GOT3 (cell line): ENCODE results near the gene PSME3.

Source experiments
- DNase-seq: peaks from one replicate; lab custom pipeline; 2025; ENCODE audit warnings: mixed read lengths; lab: John Stamatoyannopoulos, UW

PSME3 gene, protein sequence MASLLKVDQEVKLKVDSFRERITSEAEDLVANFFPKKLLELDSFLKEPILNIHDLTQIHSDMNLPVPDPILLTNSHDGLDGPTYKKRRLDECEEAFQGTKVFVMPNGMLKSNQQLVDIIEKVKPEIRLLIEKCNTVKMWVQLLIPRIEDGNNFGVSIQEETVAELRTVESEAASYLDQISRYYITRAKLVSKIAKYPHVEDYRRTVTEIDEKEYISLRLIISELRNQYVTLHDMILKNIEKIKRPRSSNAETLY

DNA sequence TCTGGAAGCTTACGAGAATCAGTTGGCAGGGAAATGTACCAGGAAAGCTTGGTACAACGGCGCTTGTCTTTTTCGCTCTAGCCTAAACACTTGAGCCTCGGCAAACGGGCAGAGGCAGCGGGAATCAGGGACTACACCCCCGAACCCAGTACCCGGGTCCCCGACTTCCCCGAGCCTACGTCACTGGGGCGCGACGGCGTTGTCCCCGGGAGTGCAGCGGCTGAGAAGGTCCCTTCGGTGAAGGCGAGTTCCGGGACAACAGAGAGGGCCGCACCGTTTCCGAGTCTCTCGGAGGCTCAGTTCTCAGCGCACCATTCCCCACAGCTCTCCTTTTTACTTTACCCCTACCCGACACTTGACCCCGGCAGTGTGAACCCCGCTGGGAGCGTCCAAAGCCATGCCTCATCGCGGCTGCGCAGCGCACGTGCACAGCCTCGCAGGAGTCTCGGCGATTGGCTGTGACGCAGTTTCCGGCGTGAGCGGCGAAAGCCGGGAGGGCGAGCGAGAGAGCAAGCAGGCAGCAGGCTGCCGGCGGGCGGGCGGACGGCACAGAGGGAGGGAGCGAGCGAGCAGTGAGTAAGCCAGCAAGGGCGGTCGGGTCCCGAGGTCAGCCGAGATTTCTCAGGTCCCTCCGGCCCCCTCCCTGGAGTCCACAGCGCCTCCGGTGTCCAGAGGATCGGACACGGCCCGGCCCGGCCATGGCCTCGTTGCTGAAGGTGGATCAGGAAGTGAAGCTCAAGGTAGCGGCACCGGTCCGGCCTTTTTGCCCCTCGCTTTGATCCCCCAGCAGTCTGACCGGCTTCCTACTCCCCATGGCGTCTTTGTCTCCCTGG, at the start of gene PSME3:
TSS of gene PSME3 (plus strand) at position 464 of the 833 bp plus-strand sequence. CDS start at position 699, 235 bp downstream.
- DNase-seq = peak; percentile 66

DNA sequence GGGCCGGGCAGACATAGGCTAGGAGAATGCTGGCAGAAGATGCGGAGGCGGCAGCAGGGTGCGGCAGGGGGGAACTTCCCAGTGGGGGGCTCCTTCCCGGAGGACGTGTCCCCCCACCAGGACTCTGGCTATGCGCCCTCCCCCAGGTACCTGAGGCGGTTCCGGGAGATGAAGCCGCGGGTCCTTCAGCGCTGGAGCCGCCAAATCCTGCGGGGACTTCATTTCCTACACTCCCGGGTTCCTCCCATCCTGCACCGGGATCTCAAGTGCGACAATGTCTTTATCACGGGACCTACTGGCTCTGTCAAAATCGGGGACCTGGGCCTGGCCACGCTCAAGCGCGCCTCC, 49.4 kb upstream of the PSME3 start:
- DNase-seq = no peak

DNA sequence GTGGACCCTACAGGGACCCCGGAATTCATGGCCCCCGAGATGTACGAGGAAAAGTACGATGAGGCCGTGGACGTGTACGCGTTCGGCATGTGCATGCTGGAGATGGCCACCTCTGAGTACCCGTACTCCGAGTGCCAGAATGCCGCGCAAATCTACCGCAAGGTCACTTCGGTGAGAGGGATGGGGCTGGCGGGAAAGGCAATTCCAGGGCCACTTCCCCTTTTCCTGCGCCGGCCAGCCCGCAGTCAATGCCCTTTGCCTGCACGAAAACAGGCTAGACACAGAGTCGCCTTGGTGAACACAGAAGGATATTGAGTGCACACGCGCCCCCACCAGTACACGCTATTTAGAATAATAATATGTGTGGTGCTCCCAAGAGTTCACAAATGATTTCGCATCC, 48.8 kb upstream of the PSME3 start:
- no peak for DNase-seq

GRCh38 chr17:42784811-42785592, 48.2 kb upstream of the PSME3 start:
- no peak for DNase-seq

GRCh38 chr17:42787266-42787665, 45.9 kb upstream of the PSME3 start:
- DNase-seq = no peak

- no peak for DNase-seq
Measured at GRCh38 chr17:42791948-42792347, 41.2 kb upstream of the PSME3 start.

GRCh38 chr17:42792545-42792944, 40.7 kb upstream of the PSME3 start:
- no peak for DNase-seq

DNA sequence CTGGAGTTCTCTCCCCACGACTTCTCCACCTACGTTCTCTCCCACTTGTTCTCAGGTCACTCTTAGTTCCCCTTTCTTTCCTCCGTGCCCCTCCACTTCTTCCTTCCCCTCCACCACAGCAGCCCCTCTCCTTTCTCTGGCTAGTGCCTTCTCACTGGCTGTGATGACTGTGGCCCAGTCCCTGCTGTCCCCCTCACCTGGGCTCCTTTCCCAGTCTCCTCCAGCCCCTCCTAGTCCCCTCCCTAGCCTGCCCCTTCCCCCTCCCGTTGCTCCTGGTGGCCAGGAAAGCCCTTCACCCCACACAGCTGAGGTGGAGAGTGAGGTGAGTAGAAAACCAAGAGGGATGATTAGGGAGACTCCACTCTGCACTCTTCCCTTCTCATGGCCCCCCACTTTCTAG, 38.1 kb upstream of the PSME3 start:
- DNase-seq = no peak

GRCh38 chr17:42795465-42795864, 37.7 kb upstream of the PSME3 start:
- no peak for DNase-seq

GRCh38 chr17:42796066-42796758, 37.0 kb upstream of the PSME3 start:
- DNase-seq = no peak

DNA sequence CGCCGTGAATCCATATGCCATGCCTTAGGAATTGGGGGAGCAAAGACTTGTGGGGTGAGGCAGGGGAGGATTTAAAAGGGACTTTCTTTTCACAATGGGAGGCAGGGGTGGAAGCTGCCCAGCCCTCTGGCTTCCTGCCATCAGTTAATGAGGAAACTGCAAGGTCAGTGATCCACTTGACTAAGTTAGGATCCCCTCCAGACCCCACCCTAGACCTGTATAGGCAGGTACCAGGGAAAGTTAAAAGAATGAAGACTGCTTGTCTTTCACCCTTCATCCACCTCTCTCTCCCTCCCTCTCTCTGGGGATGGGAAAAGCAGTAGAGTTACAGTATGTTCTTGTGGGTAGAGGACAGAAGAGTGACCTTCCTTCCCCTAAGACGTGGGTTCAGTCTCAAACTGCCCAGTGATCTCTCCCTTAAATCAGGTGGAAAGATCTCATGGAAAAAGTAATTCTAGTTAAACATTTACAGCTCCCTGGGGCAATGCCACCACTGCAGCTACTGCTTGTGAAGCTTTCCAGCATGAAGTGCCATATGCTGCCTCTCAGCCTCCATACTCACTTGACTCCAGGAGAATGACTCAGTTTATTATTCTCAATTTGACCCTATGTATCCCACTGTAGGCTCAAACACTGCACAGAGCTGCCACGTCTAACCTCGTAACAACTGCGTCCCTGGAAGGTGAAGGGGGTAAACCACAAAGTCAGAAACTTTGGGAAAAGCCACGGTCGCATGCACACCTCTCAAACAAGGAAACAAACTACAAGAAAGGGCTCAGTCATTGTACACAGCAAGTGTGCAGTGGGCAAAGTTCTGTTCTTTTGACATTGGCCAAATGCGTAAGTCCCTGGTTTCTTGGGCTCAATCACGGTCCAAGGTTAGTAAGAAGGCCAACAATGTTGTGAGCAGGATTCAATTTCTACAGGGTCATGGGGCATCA, 35.9 kb upstream of the PSME3 start:
- no peak for DNase-seq

- DNase-seq = no peak
Measured at GRCh38 chr17:42798011-42798382, 35.2 kb upstream of the PSME3 start.

- peak; percentile 35 for DNase-seq
Measured at GRCh38 chr17:42798383-42799380, 34.5 kb upstream of the PSME3 start, which contains the start of the genes CNTD1 and COA3. TSS of gene CNTD1 (plus strand) at chr17:42798861. CDS start at chr17:42799068, 207 bp downstream. TSS of gene COA3 (minus strand) at chr17:42798704. CDS start at chr17:42798681, 23 bp downstream.

GRCh38 chr17:42803074-42803883, 29.9 kb upstream of the PSME3 start:
- no peak for DNase-seq

DNA sequence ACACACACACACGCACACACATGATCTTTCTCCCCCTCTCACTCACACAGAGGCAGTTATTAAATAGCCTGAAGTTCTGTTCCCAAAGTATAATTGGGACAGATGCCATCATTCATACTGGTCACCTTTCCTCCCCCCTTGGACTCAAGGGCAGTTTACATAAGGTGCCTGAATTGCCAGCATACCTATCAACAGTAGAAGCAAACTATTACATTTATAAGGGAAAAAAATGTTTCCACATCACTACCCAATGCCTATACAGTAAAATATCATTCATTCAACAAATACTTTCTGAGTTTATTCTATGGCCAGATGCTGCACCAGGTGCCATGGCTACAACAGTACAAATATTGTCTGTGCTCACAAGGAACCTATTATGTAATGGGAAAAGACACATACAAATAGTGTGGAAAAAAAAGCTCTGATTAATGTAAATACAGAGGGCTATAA, 28.3 kb upstream of the PSME3 start:
- DNase-seq = no peak

- DNase-seq = no peak
Measured at GRCh38 chr17:42806249-42806648, 26.9 kb upstream of the PSME3 start.

- no peak for DNase-seq
Measured at GRCh38 chr17:42809250-42809649, 23.9 kb upstream of the PSME3 start.

GRCh38 chr17:42814633-42815399, 18.4 kb upstream of the PSME3 start:
- DNase-seq = no peak
